Activated T-cell treated with anti-CD3 and anti-CD28 coated beads, Interleukin-2, amount 50 U/mL, for 24 hours (primary cell): ENCODE results near the gene STPG3.

Source experiments
- DNase-seq: peaks from one replicate; pipeline ENCODE4 v3.0.0-alpha.2; 2020
- H3K27ac Mint-ChIP-seq: 2 replicates; pipeline ENCODE4 v1.8.0; 2020; ENCODE audit warnings: mild to moderate bottlenecking, mixed read lengths
- H3K27me3 Mint-ChIP-seq: 2 replicates; pipeline ENCODE4 v1.8.0; 2020; ENCODE audit warnings: mixed read lengths
- H3K36me3 Mint-ChIP-seq: 2 replicates; pipeline ENCODE4 v1.8.0; 2020; ENCODE audit warnings: low read depth, mixed read lengths
- H3K4me1 Mint-ChIP-seq: 2 replicates; pipeline ENCODE4 v1.8.0; 2020; ENCODE audit warnings: low read depth, mixed read lengths
- H3K4me3 Mint-ChIP-seq: 2 replicates; pipeline ENCODE4 v1.8.0; 2020; ENCODE audit warnings: mild to moderate bottlenecking, moderate library complexity, mixed read lengths
- H3K9me3 Mint-ChIP-seq: 2 replicates; pipeline ENCODE4 v1.8.0; 2020; ENCODE audit warnings: mixed read lengths

Gene STPG3

DNA sequence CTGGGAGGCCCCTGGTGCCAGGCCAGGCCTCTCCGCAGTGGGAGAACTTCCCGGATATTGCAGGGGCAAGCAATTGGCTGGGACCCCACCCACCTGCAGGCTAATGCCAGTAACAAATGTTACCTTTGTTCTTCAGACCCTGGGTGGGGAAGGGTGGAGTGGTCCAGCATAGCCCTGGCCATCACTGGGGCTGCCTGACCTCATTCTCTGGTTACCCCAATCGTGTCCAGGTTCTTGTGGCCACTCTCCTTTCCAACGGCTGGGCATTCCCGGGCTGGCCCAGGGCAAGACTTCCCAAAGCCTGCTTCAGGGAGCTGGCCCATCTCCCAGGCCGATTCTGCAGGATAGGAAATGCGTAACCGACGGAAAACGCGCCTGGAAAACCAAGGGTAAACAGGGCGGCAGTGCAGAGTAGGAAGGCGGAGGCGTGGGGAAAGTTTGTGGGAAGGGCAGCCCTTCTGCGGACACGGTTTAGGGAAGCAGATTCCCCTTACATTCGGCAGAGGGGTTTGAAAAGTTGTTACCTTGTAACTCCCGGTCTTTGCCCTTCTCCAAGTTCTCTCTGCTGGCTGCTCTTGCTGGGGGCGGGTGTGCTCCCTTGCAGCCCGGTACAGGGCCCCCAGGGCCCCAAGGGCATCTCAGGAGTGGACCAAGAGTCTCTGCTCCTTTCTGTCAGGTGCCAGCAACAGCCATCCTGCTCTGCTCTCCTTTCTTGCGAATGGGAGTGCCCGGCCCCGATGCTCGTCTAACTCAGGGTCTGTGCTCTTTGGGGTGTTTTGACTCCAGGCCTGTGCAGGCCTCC is 47.5 kb downstream of the STPG3 start:
- Mint-ChIP-seq H3K4me1 (peaks cover 15% of the 10 kb centered on the region), H3K4me3 (no peak overlapping the region), H3K36me3 (no peaks in the 10 kb centered on the region), H3K27ac (no peak overlapping the region), H3K9me3 (no peaks in the 10 kb centered on the region), H3K27me3 (peaks cover 56% of the 10 kb centered on the region)
- DNase-seq = no peak

DNA sequence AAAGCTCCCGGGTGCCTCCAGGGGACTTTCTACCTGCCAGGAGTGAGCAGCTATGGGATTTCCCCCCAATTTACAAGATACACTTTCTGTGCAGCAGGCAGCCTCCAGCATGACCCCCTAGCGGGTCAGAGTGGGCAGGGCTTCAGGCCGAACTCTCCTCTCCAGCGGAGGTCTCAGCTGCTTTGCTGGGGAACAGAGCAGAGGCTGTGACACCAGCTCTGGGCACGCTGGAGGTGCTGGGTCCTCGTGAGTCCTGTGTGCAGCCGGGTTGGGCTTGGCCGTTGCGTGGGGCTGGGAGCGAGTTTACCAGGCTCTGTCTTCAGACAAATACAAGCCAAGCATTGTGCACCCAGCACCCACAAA is 48.1 kb downstream of the STPG3 start:
- Mint-ChIP-seq H3K4me3 (no peak overlapping the region), H3K4me1 (peaks cover 17% of the 10 kb centered on the region), H3K9me3 (no peaks in the 10 kb centered on the region), H3K27me3 (peaks cover 50% of the 10 kb centered on the region), H3K36me3 (no peaks in the 10 kb centered on the region), H3K27ac (no peak overlapping the region)
- DNase-seq = no peak

GRCh38 chr9:137299938-137300337 is 48.9 kb downstream of the STPG3 start:
- peaks cover 12% of the 10 kb centered on the region for H3K4me1 Mint-ChIP-seq
- H3K27ac Mint-ChIP-seq = no peak overlapping the region
- H3K4me3 Mint-ChIP-seq = peak overlapping the region; percentile 46
- no peaks in the 10 kb centered on the region for H3K36me3 Mint-ChIP-seq
- no peak for DNase-seq
- H3K27me3 Mint-ChIP-seq = peaks cover 43% of the 10 kb centered on the region
- H3K9me3 Mint-ChIP-seq = no peaks in the 10 kb centered on the region

DNA sequence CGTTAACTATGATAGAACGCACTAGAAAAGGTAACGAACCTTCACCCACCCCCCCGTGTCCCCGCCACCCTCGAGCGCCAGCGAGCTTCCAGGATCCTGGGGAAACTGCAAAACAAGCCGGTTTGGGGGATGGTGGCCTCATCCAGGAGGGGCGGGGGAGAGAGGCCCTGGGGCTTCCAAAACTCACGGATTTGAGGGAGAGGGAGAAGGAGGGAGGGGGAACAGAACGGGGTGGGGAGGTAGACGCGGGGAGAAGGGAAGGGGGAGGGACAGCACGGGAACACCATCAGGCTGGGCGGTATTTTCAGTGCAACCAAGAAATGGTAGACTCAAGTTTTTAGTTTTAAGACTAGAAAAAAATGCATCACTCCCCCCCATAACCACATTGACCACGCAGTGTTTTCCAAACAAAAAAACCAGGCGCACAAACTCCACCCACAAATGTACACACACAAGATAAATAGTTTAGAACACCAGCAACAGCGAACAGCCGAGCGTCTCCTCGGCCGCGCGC is 49.5 kb downstream of the STPG3 start:
- H3K4me1 Mint-ChIP-seq = peaks cover 17% of the 10 kb centered on the region
- no peak for DNase-seq
- peaks cover 41% of the 10 kb centered on the region for H3K27me3 Mint-ChIP-seq
- H3K36me3 Mint-ChIP-seq = no peaks in the 10 kb centered on the region
- H3K4me3 Mint-ChIP-seq = peak overlapping the region; percentile 74
- peak overlapping the region; percentile 65 for H3K27ac Mint-ChIP-seq
- H3K9me3 Mint-ChIP-seq = no peaks in the 10 kb centered on the region

- peak overlapping the region; percentile 37 for H3K27ac Mint-ChIP-seq
- H3K36me3 Mint-ChIP-seq = no peaks in the 10 kb centered on the region
- peak; percentile 66 for DNase-seq
- peaks cover 19% of the 10 kb centered on the region for H3K4me1 Mint-ChIP-seq
- peaks cover 38% of the 10 kb centered on the region for H3K27me3 Mint-ChIP-seq
- H3K9me3 Mint-ChIP-seq = no peaks in the 10 kb centered on the region
- peak overlapping the region; percentile 74 for H3K4me3 Mint-ChIP-seq
Measured at GRCh38 chr9:137301081-137301947, 50.2 kb downstream of the STPG3 start.

GRCh38 chr9:137302118-137302448 is 51.0 kb downstream of the STPG3 start, which contains the start of gene NRARP:
NRARP (minus strand) TSS chr9:137302271; CDS start chr9:137301928, 343 bp downstream.
- Mint-ChIP-seq H3K4me1 (peaks cover 16% of the 10 kb centered on the region), H3K27ac (peak within 1 kb of the TSS; percentile 37), H3K4me3 (peak within 1 kb of the TSS; percentile 74), H3K27me3 (peaks cover 30% of the 10 kb centered on the region), H3K36me3 (no peaks in the 10 kb centered on the region), H3K9me3 (no peaks in the 10 kb centered on the region)
- DNase-seq = peak; percentile 95

- Mint-ChIP-seq H3K27me3 (peaks cover 26% of the 10 kb centered on the region), H3K36me3 (no peaks in the 10 kb centered on the region), H3K4me1 (peaks cover 22% of the 10 kb centered on the region), H3K27ac (no peak overlapping the region), H3K9me3 (no peaks in the 10 kb centered on the region), H3K4me3 (no peak overlapping the region)
- no peak for DNase-seq
Measured at GRCh38 chr9:137302449-137303150, 51.5 kb downstream of the STPG3 start.
